Neural crest cell (in vitro differentiated cells): ENCODE data around the gene PRKCB. TPM values are rescaled to one million over a fixed set of nuclear protein-coding genes. Genes with fewer than 3 reads are reported as not detected.

Experiments
- DNase-seq: peaks from one replicate; pipeline ENCODE4 v3.0.0; 2021; ENCODE audit warnings: low read depth, mixed read lengths, low spot score
- H3K27ac Mint-ChIP-seq: one replicate; pipeline ENCODE4 v1.8.0; 2021; ENCODE audit warnings: mild to moderate bottlenecking, mixed read lengths; ENCODE audit not compliant: unreplicated experiment
- H3K27me3 Mint-ChIP-seq: 2 replicates; pipeline ENCODE4 v1.8.0; 2021; ENCODE audit warnings: low read depth, mild to moderate bottlenecking, mixed read lengths
- H3K36me3 Mint-ChIP-seq: 2 replicates; pipeline ENCODE4 v1.8.0; 2021; ENCODE audit warnings: low read depth, mild to moderate bottlenecking, mixed read lengths
- H3K4me1 Mint-ChIP-seq: 2 replicates; pipeline ENCODE4 v1.8.0; 2021; ENCODE audit warnings: mixed read lengths
- H3K4me3 Mint-ChIP-seq: one replicate; pipeline ENCODE4 v1.8.0; 2021; ENCODE audit warnings: mild to moderate bottlenecking, mixed read lengths
- H3K9me3 Mint-ChIP-seq: 2 replicates; pipeline ENCODE4 v1.8.0; 2021; ENCODE audit warnings: mixed read lengths
- CTCF ChIP-seq: fragments of 200-600 bp; sonication (generic); conservative IDR thresholded peaks from 2 replicates; pipeline ENCODE4 v1.5.0; 2021; ENCODE audit warnings: antibody characterized with exemption, mild to moderate bottlenecking
- total RNA-seq: library from RNA; stranded (reverse); gene quantifications from 2 replicates; pipeline ENCODE4 v1.2.1, GENCODE V29; 2021

The PRKCB gene
- total RNA-seq, 1 donor from 2014 or later = 0.77 TPM

DNA sequence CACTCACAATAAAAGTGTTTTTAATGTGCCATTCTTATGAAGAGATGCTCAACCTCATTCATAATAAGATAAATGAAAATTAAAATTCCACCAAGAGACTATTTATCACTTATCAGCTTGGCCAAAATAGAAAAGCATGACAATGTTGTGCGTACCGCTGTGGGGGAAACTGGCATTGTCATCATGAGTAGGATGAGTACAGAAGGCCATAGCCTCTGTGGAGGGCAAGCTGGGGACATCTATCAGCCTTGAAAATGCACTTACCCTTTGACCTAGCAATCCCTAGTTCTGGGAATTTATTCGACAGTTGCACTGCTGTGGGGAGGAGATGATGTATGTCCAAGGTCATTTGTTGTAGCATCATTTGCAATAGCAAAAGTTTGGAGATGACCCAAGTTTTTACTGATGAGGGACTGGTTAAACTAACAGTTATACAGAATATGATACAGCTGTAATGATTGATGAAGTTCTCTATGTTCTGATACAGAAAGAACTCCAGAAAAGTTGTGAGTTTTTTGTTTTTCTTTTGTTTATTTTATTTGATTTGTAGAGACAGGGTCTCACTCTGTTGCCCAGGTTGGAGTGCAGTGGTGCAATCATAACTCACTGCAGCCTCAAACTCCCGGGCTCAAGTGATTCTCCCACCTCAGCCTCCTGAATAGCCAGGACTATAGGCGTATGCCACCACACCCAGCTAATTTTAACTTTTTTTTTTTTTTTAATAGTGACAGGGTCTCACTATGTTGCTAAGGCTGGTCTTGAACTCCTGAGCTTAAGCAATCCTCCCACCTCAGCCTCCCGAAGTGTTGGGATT, 13.7 kb upstream of the PRKCB start:
- no peak for TF ChIP-seq CTCF
- H3K4me3 Mint-ChIP-seq = no peak overlapping the region
- no peak overlapping the region for H3K27ac Mint-ChIP-seq
- H3K9me3 Mint-ChIP-seq = peaks cover 3% of the 10 kb centered on the region
- peaks cover 36% of the 10 kb centered on the region for H3K27me3 Mint-ChIP-seq
- no peaks in the 10 kb centered on the region for H3K36me3 Mint-ChIP-seq
- DNase-seq = no peak
- H3K4me1 Mint-ChIP-seq = peaks cover 7% of the 10 kb centered on the region

DNA sequence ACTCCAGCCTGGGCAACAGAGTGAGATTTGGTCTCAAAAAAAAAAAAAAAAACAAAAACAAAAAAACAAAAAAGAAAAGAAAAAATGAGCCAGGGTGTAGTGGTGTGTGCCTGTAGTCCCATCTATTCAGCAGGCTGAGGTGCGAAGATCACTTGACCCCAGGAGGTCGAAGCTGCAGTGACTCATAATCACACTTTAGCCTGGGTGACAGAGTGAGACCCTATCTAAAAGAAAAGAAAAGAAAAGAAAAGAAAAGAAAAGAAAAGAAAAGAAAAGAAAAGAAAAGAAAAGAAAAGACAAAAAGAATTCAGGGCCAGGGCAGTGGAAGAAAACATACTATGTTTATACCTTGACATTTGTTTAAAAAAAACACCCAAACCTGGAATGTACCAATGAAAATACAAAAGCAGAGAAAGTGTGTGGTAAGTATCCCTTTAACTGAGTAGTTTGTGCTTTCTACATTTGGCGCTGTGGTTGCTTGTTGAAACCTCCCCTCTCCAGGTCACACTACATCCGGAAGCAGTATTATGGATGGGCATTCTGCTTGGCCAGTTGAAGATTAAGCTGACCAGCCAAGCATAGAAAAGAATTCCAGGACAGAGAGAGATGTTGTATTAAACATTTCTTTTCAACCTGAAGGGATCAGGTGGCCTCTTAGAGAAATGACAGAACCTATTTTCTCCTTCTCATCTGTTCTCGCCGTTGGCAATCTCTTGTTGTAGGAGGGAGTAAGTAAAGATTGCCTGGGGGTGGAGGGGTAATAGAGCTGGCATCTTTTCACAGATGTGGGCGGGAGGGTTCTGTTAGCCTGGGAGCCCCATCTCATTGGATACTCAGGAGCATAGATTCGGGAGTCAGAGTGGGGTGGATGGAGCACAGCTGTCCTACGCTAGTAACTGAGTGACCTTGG, 12.1 kb upstream of the PRKCB start:
- peaks cover 32% of the 10 kb centered on the region for H3K27me3 Mint-ChIP-seq
- H3K4me1 Mint-ChIP-seq = peaks cover 7% of the 10 kb centered on the region
- no peak overlapping the region for H3K27ac Mint-ChIP-seq
- no peak overlapping the region for H3K4me3 Mint-ChIP-seq
- H3K36me3 Mint-ChIP-seq = no peaks in the 10 kb centered on the region
- DNase-seq = no peak
- peaks cover 5% of the 10 kb centered on the region for H3K9me3 Mint-ChIP-seq
- no peak for TF ChIP-seq CTCF

DNA sequence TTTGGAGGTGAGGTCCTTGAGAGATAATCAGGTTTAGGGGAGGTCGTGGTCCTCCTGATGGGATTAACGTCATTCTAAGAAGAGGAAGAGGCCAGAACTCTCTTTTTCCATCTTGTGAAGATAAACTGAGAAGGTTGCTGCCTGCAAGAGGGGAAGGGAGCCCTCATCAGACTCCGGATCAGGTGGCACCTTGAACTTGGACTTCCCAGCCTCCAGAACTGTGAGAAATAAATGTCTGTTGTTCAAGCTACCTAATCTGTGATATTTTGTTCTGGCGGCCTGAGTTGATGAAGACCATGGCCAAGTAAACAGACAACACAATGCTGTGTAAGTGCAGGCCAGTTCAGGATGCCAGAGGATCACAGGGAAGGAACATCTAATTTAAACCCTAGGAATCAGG, 10.9 kb upstream of the PRKCB start:
- Mint-ChIP-seq H3K36me3 (no peaks in the 10 kb centered on the region), H3K27ac (no peak overlapping the region), H3K4me1 (peaks cover 7% of the 10 kb centered on the region), H3K27me3 (peaks cover 28% of the 10 kb centered on the region), H3K4me3 (no peak overlapping the region), H3K9me3 (peaks cover 6% of the 10 kb centered on the region)
- TF ChIP-seq CTCF = no peak
- DNase-seq = no peak

GRCh38 chr16:23826528-23827045, 9.2 kb upstream of the PRKCB start:
- no peak for TF ChIP-seq CTCF
- H3K27ac Mint-ChIP-seq = no peak overlapping the region
- peaks cover 8% of the 10 kb centered on the region for H3K9me3 Mint-ChIP-seq
- no peak for DNase-seq
- peaks cover 31% of the 10 kb centered on the region for H3K27me3 Mint-ChIP-seq
- peaks cover 3% of the 10 kb centered on the region for H3K36me3 Mint-ChIP-seq
- H3K4me3 Mint-ChIP-seq = no peak overlapping the region
- H3K4me1 Mint-ChIP-seq = peaks cover 7% of the 10 kb centered on the region

DNA sequence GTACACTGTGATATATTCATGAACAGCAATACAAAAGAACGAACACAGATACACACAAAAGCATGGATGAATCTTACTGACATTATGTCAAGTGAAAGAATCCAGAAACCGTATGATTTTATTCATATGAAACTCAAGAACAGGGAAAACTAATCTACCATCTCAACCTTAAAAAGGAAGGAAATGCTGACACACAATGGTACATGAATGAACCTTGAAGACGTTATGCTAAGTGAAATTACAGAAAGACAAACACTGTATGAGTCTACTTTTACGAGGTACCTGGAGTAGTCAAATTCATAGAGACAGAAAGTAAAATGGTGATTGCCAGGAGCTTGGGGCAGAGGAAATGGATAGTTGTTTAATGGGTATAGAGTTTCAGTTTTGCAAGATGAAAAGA, 8.7 kb upstream of the PRKCB start:
- no peak overlapping the region for H3K4me3 Mint-ChIP-seq
- TF ChIP-seq CTCF = no peak
- H3K9me3 Mint-ChIP-seq = peaks cover 8% of the 10 kb centered on the region
- no peak overlapping the region for H3K27ac Mint-ChIP-seq
- DNase-seq = no peak
- H3K4me1 Mint-ChIP-seq = peaks cover 7% of the 10 kb centered on the region
- H3K36me3 Mint-ChIP-seq = peaks cover 3% of the 10 kb centered on the region
- H3K27me3 Mint-ChIP-seq = peaks cover 29% of the 10 kb centered on the region
